Ishikawa (cell line): ENCODE measurements around the gene CRAMP1.

Source experiments
- CEBPB ChIP-seq: IDR thresholded peaks from 2 replicates; pipeline ENCODE4 v1.6.1; 2012
- CREB1 ChIP-seq: IDR thresholded peaks from 2 replicates; pipeline ENCODE4 v1.6.1; 2012; ENCODE audit warnings: low read depth
- EP300 ChIP-seq: IDR thresholded peaks from 2 replicates; pipeline ENCODE4 v1.6.1; 2012; ENCODE audit warnings: borderline replicate concordance
- FOXM1 ChIP-seq: IDR thresholded peaks from 2 replicates; pipeline ENCODE4 v1.6.1; 2012; ENCODE audit warnings: low read depth, borderline replicate concordance
- RAD21 ChIP-seq: IDR thresholded peaks from 2 replicates; pipeline ENCODE4 v1.6.1; 2012; ENCODE audit warnings: low read depth
- REST ChIP-seq: IDR thresholded peaks from 2 replicates; pipeline ENCODE4 v1.6.1; 2012; ENCODE audit warnings: low read depth, mild to moderate bottlenecking
- TAF1 ChIP-seq: IDR thresholded peaks from 2 replicates; pipeline ENCODE4 v1.6.1; 2012; ENCODE audit warnings: low read depth, mild to moderate bottlenecking
- YY1 ChIP-seq: IDR thresholded peaks from 2 replicates; pipeline ENCODE4 v1.6.1; 2012; ENCODE audit warnings: low read depth
- TF ChIP-seq, protein P1 (sequence below): IDR thresholded peaks from 2 replicates; pipeline ENCODE4 v1.6.1; 2012
- TF ChIP-seq, protein P2 (sequence below): IDR thresholded peaks from 2 replicates; pipeline ENCODE4 v1.6.1; 2012

- TF ChIP-seq REST (no peak), EP300 (no peak), TAF1 (no peak), CREB1 (no peak), YY1 (no peak), CEBPB (no peak), FOXM1 (no peak), RAD21 (no peak)
- TF ChIP-seq, protein P1, sequence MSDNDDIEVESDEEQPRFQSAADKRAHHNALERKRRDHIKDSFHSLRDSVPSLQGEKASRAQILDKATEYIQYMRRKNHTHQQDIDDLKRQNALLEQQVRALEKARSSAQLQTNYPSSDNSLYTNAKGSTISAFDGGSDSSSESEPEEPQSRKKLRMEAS: no peak
- TF ChIP-seq, protein P2, sequence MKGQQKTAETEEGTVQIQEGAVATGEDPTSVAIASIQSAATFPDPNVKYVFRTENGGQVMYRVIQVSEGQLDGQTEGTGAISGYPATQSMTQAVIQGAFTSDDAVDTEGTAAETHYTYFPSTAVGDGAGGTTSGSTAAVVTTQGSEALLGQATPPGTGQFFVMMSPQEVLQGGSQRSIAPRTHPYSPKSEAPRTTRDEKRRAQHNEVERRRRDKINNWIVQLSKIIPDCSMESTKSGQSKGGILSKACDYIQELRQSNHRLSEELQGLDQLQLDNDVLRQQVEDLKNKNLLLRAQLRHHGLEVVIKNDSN: no peak
These were observed 1.7 kb downstream of the CRAMP1 start for GRCh38 chr16:1613728-1614455.
